ENCODE measurements around the gene RTTN. TPM values are rescaled to one million over a fixed set of nuclear protein-coding genes. Genes with fewer than 3 reads are reported as not detected.

RTTN gene
- total and polyA plus RNA-seq, 10 of the 15 experiments (the other 5 are each of a cell fraction or from before 2014, with no cell fraction given) = 9.4 to 36.6 (median 15.7) TPM

GRCh38 chr18:70142001-70142400 lies 63.5 kb downstream of the RTTN start:
- in situ Hi-C loops (cut with MboI) = no loop called here
- DNase-seq (ENCODE audit: low read depth, low spot score) (no peak), ATAC-seq (no peak), FAIRE-seq (no peak)
- RAD21 ChIA-PET (ENCODE audit: unreplicated experiment) = interaction anchor here (0.6 to 0.7 kb wide), 2 partner anchors 59 to 523 kb away, joined by 3 read pairs; no protein-coding TSS in a partner anchor
- Histone ChIP-seq H3K27ac (ENCODE audit: control insufficient read depth, insufficient read depth) (no peak overlapping the region), H3K79me2 (ENCODE audit: control insufficient read depth, insufficient read depth, low read length) (no peaks in the 10 kb centered on the region), H2AFZ (ENCODE audit: control insufficient read depth, low read depth, low read length) (no peak overlapping the region), H3K4me3 (no peak overlapping the region), H3K9ac (ENCODE audit: control insufficient read depth, insufficient read depth, low read length) (no peak overlapping the region), H3K4me2 (ENCODE audit: control insufficient read depth, insufficient read depth) (no peak overlapping the region), H3K4me1 (ENCODE audit: control insufficient read depth, insufficient read depth, low read length) (no peaks in the 10 kb centered on the region), H3K27me3 (replicated peaks in 1 of 2; ENCODE audit: control insufficient read depth in 2 of 2, insufficient read depth in 2 of 2, low read length in 1 of 2) (no peaks in the 10 kb centered on the region), H3K9me3 (replicated peaks; ENCODE audit: control insufficient read depth, insufficient read depth, low read length) (no peaks in the 10 kb centered on the region), H4K20me1 (ENCODE audit: control insufficient read depth, insufficient read depth) (no peaks in the 10 kb centered on the region), H3K36me3 (ENCODE audit: control insufficient read depth in 2 of 2, insufficient read depth in 2 of 2, low read length in 1 of 2) (peaks cover 0 to 15% of the 10 kb centered on the region in 2 experiments; a peak in 3 of 4 replicates)
- BruUV-seq (replicated peaks) = no TSS peak
- intact Hi-C loops (cut with micrococcal nuclease; ENCODE audit: unreplicated experiment) = no loop called here
- SMC1A ChIA-PET (ENCODE audit: uncharacterized antibody, unreplicated experiment) = no interaction called here
- TF ChIP-seq ZNF687 (IDR thresholded peaks at IDR 0.05) (no peak), MTA3 (IDR thresholded peaks at IDR 0.05; ENCODE audit: borderline replicate concordance, low read length) (no peak), YY1 (IDR thresholded peaks at IDR 0.05; ENCODE audit: low read depth, low read length) (no peak), IKZF1 (conservative IDR thresholded peaks at IDR 0.05) (no peak)
- CTCF ChIA-PET = interaction anchor here (0.6 kb wide), 1 partner anchor 1926 kb away, joined by 4 read pairs; no protein-coding TSS in a partner anchor
- 98% methylated on average over 3 of the region's 3 CpGs for WGBS (ENCODE audit: insufficient coverage, insufficient replicate concordance, low lambda C conversion rate, missing lambda C conversion rate)
- POLR2A ChIA-PET = interaction anchor here (0.7 kb wide), 1 partner anchor 10 kb away, joined by 3 read pairs; no protein-coding TSS in a partner anchor
